Kidney capillary endothelial cell (primary cell): ENCODE data around the gene PNPO.
"Not testable (repeated sequence)": the region's sequence is repeated elsewhere in the genome, so short reads cannot be mapped to it uniquely, and the experiment has no call there.

Experiments
- DNase-seq: peaks from one replicate; pipeline ENCODE4 v3.0.0-alpha.2; 2018; ENCODE audit warnings: low spot score

Gene PNPO

GRCh38 chr17:47918006-47918405, 23.4 kb upstream of the PNPO start:
- DNase-seq: no peak

DNA sequence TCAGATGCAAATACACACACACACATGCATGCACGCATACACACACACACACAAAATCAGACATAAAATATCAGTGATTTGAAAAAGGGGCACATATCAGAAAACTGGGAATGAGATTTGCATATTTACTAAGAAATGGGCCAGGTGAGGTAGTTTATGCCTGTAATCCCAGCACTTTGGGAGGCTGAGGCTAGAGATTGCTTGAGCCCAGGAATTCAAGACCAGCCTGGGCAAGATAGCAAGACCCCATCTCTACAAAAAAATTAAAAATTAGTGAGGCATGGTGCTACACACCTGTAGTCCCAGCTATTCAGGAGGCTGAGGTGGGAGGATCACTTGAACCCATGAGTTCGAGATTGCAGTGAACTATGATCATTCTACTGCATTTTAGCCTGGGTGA, 22.4 kb upstream of the PNPO start:
- DNase-seq: no peak

- not testable (repeated sequence) for DNase-seq
Observed at GRCh38 chr17:47919889-47920288, 21.5 kb upstream of the PNPO start.

DNA sequence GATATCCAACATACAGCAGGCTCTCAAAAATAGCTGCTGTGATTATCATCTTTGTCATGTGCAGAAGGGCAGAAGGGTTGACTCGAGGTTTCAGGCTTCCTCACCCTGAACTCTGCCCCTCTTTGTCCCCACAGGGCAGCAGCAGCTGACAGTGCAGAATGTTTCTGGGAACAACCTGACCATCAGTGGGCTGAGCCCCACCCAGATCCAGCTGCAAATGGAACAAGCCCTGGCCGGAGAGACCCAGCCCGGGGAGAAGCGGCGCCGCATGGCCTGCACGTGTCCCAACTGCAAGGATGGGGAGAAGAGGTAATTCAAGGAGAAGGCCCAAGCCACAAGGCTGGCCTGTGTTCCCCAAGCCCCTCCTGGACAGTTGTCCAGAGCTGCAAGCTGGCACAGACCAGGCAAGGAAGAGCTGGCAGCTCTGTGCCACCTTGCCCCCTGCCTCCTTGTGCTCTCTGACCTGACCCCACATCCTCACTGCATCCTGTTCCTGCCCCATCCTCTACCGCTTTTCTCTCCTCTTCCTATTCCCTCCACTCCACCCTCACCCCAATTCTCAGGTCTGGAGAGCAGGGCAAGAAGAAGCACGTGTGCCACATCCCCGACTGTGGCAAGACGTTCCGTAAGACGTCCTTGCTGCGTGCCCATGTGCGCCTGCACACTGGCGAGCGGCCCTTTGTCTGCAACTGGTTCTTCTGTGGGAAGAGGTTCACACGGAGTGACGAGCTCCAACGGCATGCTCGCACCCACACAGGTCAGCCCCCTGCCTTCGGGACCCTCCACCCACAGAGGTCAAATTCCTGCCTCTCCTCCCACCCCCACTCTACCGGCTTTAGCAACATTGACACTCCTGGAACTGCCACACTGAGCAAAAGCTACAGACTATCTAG, 16.3 kb upstream of the PNPO start:
- no peak for DNase-seq

GRCh38 chr17:47925678-47925988, 15.7 kb upstream of the PNPO start:
- DNase-seq: no peak

DNA sequence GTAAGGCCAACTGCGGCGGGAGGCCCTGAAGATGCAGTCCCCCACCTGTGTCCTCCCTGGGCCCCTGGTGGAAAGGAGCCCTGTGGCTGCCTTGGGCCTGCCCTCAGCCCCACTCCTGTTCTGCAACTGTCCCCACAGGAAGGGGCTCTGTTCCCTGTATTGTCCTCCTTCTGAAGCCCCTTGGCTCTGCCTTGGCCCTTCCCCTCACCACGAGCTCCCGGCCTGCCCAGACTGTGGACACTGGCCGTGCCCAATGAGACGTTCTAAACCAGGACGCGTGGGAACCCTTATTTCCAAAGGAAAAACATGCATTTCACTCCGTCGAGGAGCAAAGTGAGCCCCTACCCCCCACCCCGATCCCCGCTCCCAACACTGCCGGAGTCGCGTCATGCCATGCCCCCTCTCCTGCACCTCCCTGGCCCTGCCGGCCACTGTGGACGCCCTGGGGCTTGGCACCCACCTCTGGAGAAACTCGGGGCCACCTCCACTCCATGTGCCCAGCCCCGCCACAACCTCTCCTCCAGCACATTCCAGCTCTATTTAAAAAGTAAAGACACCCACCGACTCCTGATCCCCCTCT, 13.5 kb upstream of the PNPO start:
- DNase-seq: no peak

DNA sequence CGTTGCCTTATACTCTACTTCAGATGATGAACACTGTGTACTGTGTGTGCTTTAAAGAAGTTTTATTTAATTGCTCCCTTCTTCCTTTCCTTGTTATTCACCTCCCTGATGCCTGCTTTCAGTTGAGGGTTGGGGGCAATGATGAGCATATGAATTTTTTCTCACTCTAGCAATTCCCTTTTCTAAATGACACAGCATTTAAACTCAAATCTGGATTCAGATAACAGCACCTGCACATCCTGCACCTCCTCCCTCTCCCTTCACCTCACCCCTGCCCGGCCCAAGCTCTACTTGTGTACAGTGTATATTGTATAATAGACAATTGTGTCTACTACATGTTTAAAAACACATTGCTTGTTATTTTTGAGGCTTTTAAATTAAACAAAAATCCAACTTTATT, 13.0 kb upstream of the PNPO start:
- no peak for DNase-seq

DNA sequence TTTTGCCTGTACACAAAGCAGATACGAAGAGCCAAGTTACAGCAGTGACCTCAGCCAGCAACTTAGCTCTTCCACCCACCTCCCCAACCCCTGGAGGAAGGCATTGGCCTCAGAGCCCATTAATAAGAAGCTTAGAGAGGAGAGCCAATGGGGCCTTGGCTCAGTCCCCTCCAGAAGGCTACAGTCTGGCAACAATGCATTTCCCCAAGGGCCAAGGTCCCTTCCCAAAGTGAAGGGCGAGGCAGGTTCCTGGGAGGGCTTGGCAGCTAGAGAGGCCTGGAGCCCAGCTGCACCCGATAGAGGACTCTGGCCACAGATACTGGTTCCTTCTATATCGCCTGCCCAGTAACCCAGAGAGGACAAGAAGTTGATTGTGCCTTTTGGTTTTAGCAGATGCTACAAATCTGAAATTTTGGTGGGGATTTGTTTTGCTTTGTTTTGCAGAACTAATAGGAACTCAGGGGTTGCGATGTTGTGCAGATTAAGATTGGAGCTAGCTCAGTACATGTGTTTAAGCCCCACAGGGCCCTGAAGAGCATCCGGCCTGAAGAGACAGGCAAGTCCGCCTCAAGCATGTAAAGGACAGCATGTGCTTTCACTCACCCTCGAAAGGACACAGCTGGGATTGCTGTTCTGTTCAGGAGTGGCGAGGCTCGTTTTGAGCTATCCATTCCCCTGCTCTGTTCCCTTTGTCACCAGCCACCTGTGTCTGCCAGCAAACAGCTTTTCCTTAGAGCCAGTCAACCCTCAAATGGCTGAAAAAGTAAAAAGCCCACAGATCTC, 12.0 kb upstream of the PNPO start:
- DNase-seq: no peak

- DNase-seq: no peak
Observed at GRCh38 chr17:47931848-47932247, 9.5 kb upstream of the PNPO start.

- no peak for DNase-seq
Observed at GRCh38 chr17:47934856-47935255, 6.5 kb upstream of the PNPO start.

- DNase-seq: not testable (repeated sequence)
Observed at GRCh38 chr17:47935468-47935867, 5.9 kb upstream of the PNPO start.

GRCh38 chr17:47935961-47936360, 5.4 kb upstream of the PNPO start:
- DNase-seq: no peak

DNA sequence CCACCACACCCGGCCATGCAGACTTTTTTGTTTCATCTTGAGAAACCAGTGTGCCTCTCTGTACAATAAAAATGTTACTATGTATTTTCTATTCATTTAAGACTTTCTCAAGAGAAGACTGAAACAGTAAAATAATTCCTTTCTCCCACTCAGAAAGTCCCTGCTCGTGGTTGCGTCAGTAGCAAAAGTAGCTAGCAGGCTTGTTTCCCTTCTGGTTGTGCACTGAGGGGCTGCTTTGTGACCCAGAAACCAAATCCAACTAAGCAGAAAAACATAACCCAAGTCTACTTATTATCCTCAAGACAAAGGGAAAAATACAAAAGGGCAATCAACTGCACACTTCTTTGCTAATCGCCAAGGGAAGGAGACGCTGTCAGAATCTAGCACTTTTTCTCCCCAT, 3.4 kb upstream of the PNPO start:
- no peak for DNase-seq

- no peak for DNase-seq
Observed at GRCh38 chr17:47942096-47942510, 732 bp downstream of the PNPO start.

DNA sequence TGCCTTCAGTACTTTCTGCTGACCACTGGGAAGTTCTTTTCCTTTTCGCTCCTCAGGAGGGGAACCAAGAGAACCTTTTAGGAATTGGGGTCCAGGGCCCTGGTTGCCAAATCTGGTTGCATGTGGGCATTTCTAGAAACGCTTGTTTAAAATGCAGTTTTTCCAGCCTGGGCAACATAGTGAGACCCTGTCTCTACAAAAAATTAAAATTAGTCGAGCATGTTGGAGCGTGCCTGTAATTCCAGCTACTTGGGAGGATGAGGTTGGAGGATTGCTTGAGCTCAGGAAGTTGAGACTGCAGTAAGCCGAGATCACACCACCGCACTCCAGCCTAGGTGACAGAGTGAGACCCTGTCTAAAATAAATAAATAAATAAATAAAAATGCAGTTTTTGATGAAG, 1.2 kb downstream of the PNPO start:
- DNase-seq: no peak

DNA sequence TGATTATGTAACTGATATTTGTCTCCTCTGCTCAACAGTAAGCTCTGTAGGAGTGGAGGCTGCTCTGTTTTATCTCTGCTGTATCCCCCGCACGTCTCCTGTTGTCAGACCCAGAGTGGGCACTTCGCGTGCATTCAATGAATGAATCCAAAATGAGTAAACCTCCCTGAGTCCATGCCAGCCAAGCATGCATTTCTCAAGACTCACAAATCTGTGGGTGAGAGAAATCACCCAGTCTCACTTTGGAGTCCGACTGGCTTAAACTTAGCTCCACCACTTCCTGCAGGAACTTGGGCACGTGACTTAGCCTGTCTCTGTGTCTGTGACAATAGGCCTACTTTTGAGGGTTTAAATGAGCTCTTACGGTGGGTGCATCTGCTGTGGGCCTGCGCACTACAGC, 3.7 kb downstream of the PNPO start:
- DNase-seq: no peak

GRCh38 chr17:47945529-47946508, 4.4 kb downstream of the PNPO start:
- no peak for DNase-seq

GRCh38 chr17:47946516-47946915, 5.1 kb downstream of the PNPO start:
- no peak for DNase-seq

- DNase-seq: peak; percentile 85
Observed at GRCh38 chr17:47946929-47947397, 5.6 kb downstream of the PNPO start.

- no peak for DNase-seq
Observed at GRCh38 chr17:47948706-47949196, 7.4 kb downstream of the PNPO start.

- peak; percentile 61 for DNase-seq
Observed at GRCh38 chr17:47949197-47949759, 7.9 kb downstream of the PNPO start.
